Breast epithelium (tissue), 3 donors: ENCODE measurements around the gene ADRA2B.
"Not testable (repeated sequence)": the region's sequence is repeated elsewhere in the genome, so short reads cannot be mapped to it uniquely, and the experiment has no call there.

ENCODE experiments used
- CTCF ChIP-seq, 3 donors: fragments of 450-650 bp; IDR thresholded peaks; one replicate each; pipeline ENCODE4 v1.5.1; 2016 to 2017; ENCODE audit warnings: antibody characterized with exemption in 3 of 3, mild to moderate bottlenecking in 3 of 3, moderate library complexity in 3 of 3
- POLR2A ChIP-seq: fragments of 450-650 bp; IDR thresholded peaks from one replicate; pipeline ENCODE4 v1.6.1; 2016; ENCODE audit warnings: antibody characterized with exemption, mild to moderate bottlenecking, moderate library complexity
- POLR2AphosphoS5 ChIP-seq, 3 donors: sonication (generic); formaldehyde crosslinking; IDR thresholded peaks; one replicate each; pipeline ENCODE4 v1.6.1; 2017; ENCODE audit warnings: antibody characterized with exemption in 3 of 3

- not testable (repeated sequence) for TF ChIP-seq CTCF (IDR thresholded peaks at IDR 0.05); POLR2A; POLR2AphosphoS5 (IDR thresholded peaks at IDR 0.05)
Observed at GRCh38 chr2:96084858-96085518, 31.4 kb downstream of the ADRA2B start.
